HEK293T (cell line): ENCODE data around the gene RPSA.

Experiments used
- CTCF ChIA-PET: fragments of 350-600 bp; formaldehyde crosslinking; extraction: SDS; loops from one replicate; lab custom pipeline; 2021; ENCODE audit warnings: antibody characterized with exemption, inconsistent platforms; lab: Yijun Ruan, JAX
- POLR2A ChIA-PET: fragments of 350-600 bp; formaldehyde crosslinking; extraction: SDS; loops from one replicate; lab custom pipeline; 2020; ENCODE audit warnings: antibody characterized with exemption, inconsistent platforms; lab: Yijun Ruan, JAX
- DNase-seq: peaks from one replicate; pipeline ENCODE4 v3.0.0; 2012; ENCODE audit warnings: mixed read lengths; ENCODE audit errors: extremely low spot score
- ARNT ChIP-seq: fragments of 450-650 bp; IDR thresholded peaks from 2 replicates; pipeline ENCODE4 v1.6.1; 2017; ENCODE audit warnings: mild to moderate bottlenecking
- BHLHE40 ChIP-seq: fragments of 450-650 bp; IDR thresholded peaks from 2 replicates; pipeline ENCODE4 v1.6.1; 2016; ENCODE audit warnings: mild to moderate bottlenecking, moderate library complexity, borderline replicate concordance
- CTBP1 ChIP-seq: fragments of 450-650 bp; IDR thresholded peaks from 2 replicates; pipeline ENCODE4 v1.6.1; 2016; ENCODE audit warnings: borderline replicate concordance
- ELF4 ChIP-seq: fragments of 450-650 bp; IDR thresholded peaks from 2 replicates; pipeline ENCODE4 v1.6.1; 2017; ENCODE audit warnings: antibody characterized with exemption
- FOXA1 ChIP-seq: fragments of 450-650 bp; IDR thresholded peaks from 2 replicates; pipeline ENCODE4 v1.6.1; 2016; ENCODE audit warnings: mild to moderate bottlenecking
- FOXK2 ChIP-seq: fragments of 450-650 bp; IDR thresholded peaks from 2 replicates; pipeline ENCODE4 v1.6.1; 2016; ENCODE audit warnings: mild to moderate bottlenecking
- FOXM1 ChIP-seq: fragments of 450-650 bp; IDR thresholded peaks from 2 replicates; pipeline ENCODE4 v1.6.1; 2017; ENCODE audit warnings: mild to moderate bottlenecking, borderline replicate concordance
- HDGF ChIP-seq: fragments of 450-650 bp; IDR thresholded peaks from 2 replicates; pipeline ENCODE4 v1.6.1; 2017; ENCODE audit warnings: antibody characterized with exemption, borderline replicate concordance
- L3MBTL2 ChIP-seq: fragments of 450-650 bp; conservative IDR thresholded peaks from 2 replicates; pipeline ENCODE4 v1.6.1; 2016; ENCODE audit warnings: mild to moderate bottlenecking
- LEF1 ChIP-seq: fragments of 450-650 bp; IDR thresholded peaks from 2 replicates; pipeline ENCODE4 v1.6.1; 2017; ENCODE audit warnings: mild to moderate bottlenecking, borderline replicate concordance
- NFRKB ChIP-seq: fragments of 450-650 bp; IDR thresholded peaks from 2 replicates; pipeline ENCODE4 v1.6.1; 2016; ENCODE audit warnings: mild to moderate bottlenecking, moderate library complexity
- SP1 ChIP-seq: fragments of 450-650 bp; IDR thresholded peaks from 2 replicates; pipeline ENCODE4 v1.6.1; 2017
- SUZ12 ChIP-seq: fragments of 450-650 bp; IDR thresholded peaks from 2 replicates; pipeline ENCODE4 v1.6.1; 2016; ENCODE audit warnings: mild to moderate bottlenecking
- TARDBP ChIP-seq: fragments of 450-650 bp; IDR thresholded peaks from 2 replicates; pipeline ENCODE4 v1.6.1; 2016
- ZNF384 ChIP-seq: fragments of 450-650 bp; IDR thresholded peaks from 2 replicates; pipeline ENCODE4 v1.6.1; 2016
- TF ChIP-seq, protein P1 (sequence below): fragments of 450-650 bp; IDR thresholded peaks from 2 replicates; pipeline ENCODE4 v1.6.1; 2016

Gene RPSA

DNA sequence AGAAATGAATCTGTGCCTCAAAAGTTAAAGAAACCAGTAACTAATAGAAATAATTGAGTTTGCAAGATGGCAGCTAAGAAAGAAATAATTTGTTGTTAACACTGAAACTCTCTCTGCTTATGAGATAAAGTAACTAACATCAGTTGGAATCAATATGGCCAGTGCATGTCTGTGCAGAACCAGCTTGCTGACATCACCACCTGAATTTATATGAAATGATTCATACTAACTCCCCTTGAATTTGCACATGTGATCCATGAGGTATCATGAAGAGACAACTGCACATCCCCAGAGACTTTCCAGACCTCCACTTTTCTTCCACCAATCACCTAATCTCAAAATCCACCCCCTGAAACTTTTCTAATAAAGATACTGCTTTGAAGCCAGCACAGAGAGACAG is 33.7 kb upstream of the RPSA start:
- ChIA-PET CTCF (interaction anchor here (0.6 kb wide), 1 partner anchor 634 kb away, joined by 3 read pairs; no protein-coding TSS in a partner anchor), POLR2A (no interaction called here)
- no peak for DNase-seq
- TF ChIP-seq HDGF (no peak), LEF1 (no peak), ELF4 (no peak), SUZ12 (no peak), L3MBTL2 (no peak), NFRKB (no peak), FOXA1 (no peak), ZNF384 (no peak), FOXK2 (no peak), TARDBP (no peak), FOXM1 (no peak), ARNT (no peak), CTBP1 (no peak), BHLHE40 (no peak), SP1 (no peak)
- TF ChIP-seq, protein P1, sequence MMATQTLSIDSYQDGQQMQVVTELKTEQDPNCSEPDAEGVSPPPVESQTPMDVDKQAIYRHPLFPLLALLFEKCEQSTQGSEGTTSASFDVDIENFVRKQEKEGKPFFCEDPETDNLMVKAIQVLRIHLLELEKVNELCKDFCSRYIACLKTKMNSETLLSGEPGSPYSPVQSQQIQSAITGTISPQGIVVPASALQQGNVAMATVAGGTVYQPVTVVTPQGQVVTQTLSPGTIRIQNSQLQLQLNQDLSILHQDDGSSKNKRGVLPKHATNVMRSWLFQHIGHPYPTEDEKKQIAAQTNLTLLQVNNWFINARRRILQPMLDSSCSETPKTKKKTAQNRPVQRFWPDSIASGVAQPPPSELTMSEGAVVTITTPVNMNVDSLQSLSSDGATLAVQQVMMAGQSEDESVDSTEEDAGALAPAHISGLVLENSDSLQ: no peak

DNA sequence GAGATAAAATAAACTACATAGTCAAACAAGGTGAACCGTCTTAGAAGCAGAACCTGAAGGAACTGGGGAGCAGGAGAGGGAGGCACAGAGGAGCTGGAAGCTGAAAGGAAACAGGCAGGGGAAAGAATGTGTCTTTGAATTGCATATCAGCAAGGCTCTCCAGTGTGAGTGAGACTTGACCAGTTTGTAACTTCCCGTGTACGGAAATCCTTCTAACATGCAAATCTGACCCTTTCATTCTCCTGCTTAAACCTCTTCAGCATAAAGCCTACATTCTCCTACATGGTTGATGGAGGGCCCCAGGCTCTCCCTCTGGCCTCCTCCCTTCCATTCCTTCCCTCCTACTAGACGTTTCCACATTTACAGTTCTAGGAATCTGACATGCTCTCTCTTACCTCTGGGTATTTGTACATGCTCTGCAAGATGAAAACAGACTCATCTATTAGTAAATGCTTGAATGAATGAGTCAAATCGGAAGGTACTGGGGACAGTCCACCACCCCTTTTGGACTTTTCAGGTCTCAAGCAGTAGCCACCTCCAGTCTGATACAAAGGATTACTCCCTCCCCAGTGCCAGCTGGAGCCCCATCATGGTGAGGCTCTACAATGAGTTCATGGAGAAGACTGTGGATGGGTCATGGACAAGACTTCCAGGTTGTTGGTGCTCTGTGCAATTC is 29.4 kb upstream of the RPSA start:
- no peak for DNase-seq
- TF ChIP-seq FOXA1 (no peak), FOXM1 (no peak), HDGF (no peak), L3MBTL2 (no peak), CTBP1 (no peak), BHLHE40 (no peak), ARNT (no peak), ELF4 (no peak), LEF1 (no peak), ZNF384 (no peak), TARDBP (no peak), FOXK2 (no peak), SUZ12 (no peak), NFRKB (no peak), SP1 (no peak)
- TF ChIP-seq, protein P1: no peak
- CTCF ChIA-PET: interaction anchor here (0.7 to 1.2 kb wide), 3 partner anchors 15 to 104 kb away, joined by 3 read pairs; no protein-coding TSS in a partner anchor
- POLR2A ChIA-PET: no interaction called here

DNA sequence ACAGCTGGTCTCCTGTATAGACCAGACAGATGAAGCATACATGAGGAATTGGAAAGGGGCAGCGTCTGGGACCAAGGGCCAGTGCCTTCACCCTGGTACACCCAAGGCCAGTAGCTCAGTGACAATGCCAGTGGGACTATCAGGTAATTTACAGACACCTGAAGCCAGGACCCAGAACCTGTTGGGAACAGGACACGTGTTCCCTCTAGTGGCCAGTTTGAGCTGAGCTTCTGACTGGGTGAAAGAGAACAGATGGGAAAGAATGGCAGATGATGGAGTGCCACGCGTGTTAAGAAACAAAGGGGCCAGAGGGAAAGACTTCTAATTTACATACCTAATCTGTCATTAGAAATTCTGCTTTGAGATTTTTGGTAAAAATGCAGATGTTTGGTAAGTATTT is 28.4 kb upstream of the RPSA start:
- POLR2A ChIA-PET: no interaction called here
- TF ChIP-seq ELF4 (no peak), CTBP1 (no peak), FOXM1 (no peak)
- peak; percentile 55 for DNase-seq
- CTCF ChIA-PET: interaction anchor here (0.7 to 1.2 kb wide), 9 partner anchors 16 to 158 kb away, joined by 3 to 6 read pairs (median 3); no protein-coding TSS in a partner anchor

DNA sequence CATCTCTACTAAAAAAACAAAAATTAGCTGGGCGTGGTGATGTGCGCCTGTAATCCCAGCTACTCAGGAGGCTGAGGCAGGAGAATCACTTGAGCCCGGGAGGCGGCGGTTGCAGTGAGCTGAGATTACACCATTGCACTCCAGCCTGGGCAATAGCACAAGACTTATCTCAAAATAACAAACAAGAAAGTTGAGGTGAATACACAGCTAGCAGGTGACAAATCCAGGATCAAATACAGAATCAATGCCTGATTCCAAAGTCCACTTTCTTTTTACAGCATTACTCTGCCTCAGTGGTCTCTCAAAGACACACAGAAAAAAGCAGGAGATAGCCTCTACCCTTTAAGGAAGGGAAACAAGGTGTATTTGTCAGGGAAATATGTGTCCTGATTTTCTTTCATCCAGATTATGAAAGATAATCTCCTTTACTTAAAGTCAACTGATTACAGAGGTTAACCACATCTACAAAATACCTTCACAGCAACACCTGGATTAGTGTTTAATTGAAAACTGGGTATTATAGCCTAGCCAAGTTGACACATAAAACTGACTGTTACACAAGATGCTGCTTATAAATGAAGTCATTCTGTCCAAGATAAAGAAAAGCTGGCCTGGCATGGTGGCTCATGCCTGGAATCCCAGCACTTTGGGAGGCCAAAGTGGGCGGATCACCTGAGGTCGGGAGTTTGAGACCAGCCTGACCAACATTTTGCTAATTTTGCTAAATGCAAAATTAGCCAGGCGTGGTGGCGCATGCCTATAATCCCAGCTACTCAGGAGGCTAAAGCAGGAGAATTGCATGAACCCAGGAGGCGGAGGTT is 27.4 kb upstream of the RPSA start:
- CTCF ChIA-PET: no interaction called here
- POLR2A ChIA-PET: no interaction called here
- no peak for DNase-seq
- TF ChIP-seq, protein P1: no peak
- TF ChIP-seq HDGF (no peak), NFRKB (no peak), LEF1 (no peak), ZNF384 (no peak), ARNT (no peak), SUZ12 (no peak), L3MBTL2 (no peak), FOXM1 (no peak), ELF4 (no peak), FOXA1 (no peak), TARDBP (no peak)

DNA sequence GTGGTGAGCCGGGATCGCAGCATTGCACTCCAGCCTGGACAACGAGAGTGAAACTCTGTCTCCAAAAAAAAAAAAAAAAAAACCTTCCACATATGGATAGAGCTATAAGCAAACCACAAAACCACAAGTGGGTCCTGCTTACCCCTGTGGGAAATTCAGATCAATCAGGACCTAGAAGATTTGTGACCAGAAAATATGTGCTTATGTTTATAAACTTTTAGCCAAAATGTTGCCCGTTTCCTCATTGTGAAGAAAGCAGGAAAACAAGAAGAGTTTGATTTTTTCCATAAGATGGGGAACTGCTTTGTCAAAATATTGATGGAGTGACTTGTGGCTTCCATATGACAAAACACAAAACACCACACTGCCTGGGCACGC is 26.8 kb upstream of the RPSA start:
- TF ChIP-seq BHLHE40 (no peak), ARNT (no peak), SUZ12 (no peak), SP1 (no peak), FOXA1 (no peak), LEF1 (no peak), ZNF384 (no peak)
- TF ChIP-seq, protein P1: no peak
- DNase-seq: no peak
- ChIA-PET CTCF (no interaction called here), POLR2A (no interaction called here)
